HEK293T (cell line): ENCODE results near the gene CCNK.

Experiments used
- CTCF ChIA-PET: fragments of 350-600 bp; formaldehyde crosslinking; extraction: SDS; loops from one replicate; lab custom pipeline; 2021; ENCODE audit warnings: antibody characterized with exemption, inconsistent platforms; lab: Yijun Ruan, JAX
- POLR2A ChIA-PET: fragments of 350-600 bp; formaldehyde crosslinking; extraction: SDS; loops from one replicate; lab custom pipeline; 2020; ENCODE audit warnings: antibody characterized with exemption, inconsistent platforms; lab: Yijun Ruan, JAX
- DNase-seq: peaks from one replicate; pipeline ENCODE4 v3.0.0; 2012; ENCODE audit warnings: mixed read lengths; ENCODE audit errors: extremely low spot score
- ARNT ChIP-seq: fragments of 450-650 bp; IDR thresholded peaks from 2 replicates; pipeline ENCODE4 v1.6.1; 2017; ENCODE audit warnings: mild to moderate bottlenecking
- BHLHE40 ChIP-seq: fragments of 450-650 bp; IDR thresholded peaks from 2 replicates; pipeline ENCODE4 v1.6.1; 2016; ENCODE audit warnings: mild to moderate bottlenecking, moderate library complexity, borderline replicate concordance
- CTBP1 ChIP-seq: fragments of 450-650 bp; IDR thresholded peaks from 2 replicates; pipeline ENCODE4 v1.6.1; 2016; ENCODE audit warnings: borderline replicate concordance
- ELF4 ChIP-seq: fragments of 450-650 bp; IDR thresholded peaks from 2 replicates; pipeline ENCODE4 v1.6.1; 2017; ENCODE audit warnings: antibody characterized with exemption
- FOXA1 ChIP-seq: fragments of 450-650 bp; IDR thresholded peaks from 2 replicates; pipeline ENCODE4 v1.6.1; 2016; ENCODE audit warnings: mild to moderate bottlenecking
- FOXK2 ChIP-seq: fragments of 450-650 bp; IDR thresholded peaks from 2 replicates; pipeline ENCODE4 v1.6.1; 2016; ENCODE audit warnings: mild to moderate bottlenecking
- FOXM1 ChIP-seq: fragments of 450-650 bp; IDR thresholded peaks from 2 replicates; pipeline ENCODE4 v1.6.1; 2017; ENCODE audit warnings: mild to moderate bottlenecking, borderline replicate concordance
- HDGF ChIP-seq: fragments of 450-650 bp; IDR thresholded peaks from 2 replicates; pipeline ENCODE4 v1.6.1; 2017; ENCODE audit warnings: antibody characterized with exemption, borderline replicate concordance
- L3MBTL2 ChIP-seq: fragments of 450-650 bp; conservative IDR thresholded peaks from 2 replicates; pipeline ENCODE4 v1.6.1; 2016; ENCODE audit warnings: mild to moderate bottlenecking
- LEF1 ChIP-seq: fragments of 450-650 bp; IDR thresholded peaks from 2 replicates; pipeline ENCODE4 v1.6.1; 2017; ENCODE audit warnings: mild to moderate bottlenecking, borderline replicate concordance
- NFRKB ChIP-seq: fragments of 450-650 bp; IDR thresholded peaks from 2 replicates; pipeline ENCODE4 v1.6.1; 2016; ENCODE audit warnings: mild to moderate bottlenecking, moderate library complexity
- SP1 ChIP-seq: fragments of 450-650 bp; IDR thresholded peaks from 2 replicates; pipeline ENCODE4 v1.6.1; 2017
- SUZ12 ChIP-seq: fragments of 450-650 bp; IDR thresholded peaks from 2 replicates; pipeline ENCODE4 v1.6.1; 2016; ENCODE audit warnings: mild to moderate bottlenecking
- TARDBP ChIP-seq: fragments of 450-650 bp; IDR thresholded peaks from 2 replicates; pipeline ENCODE4 v1.6.1; 2016
- ZNF384 ChIP-seq: fragments of 450-650 bp; IDR thresholded peaks from 2 replicates; pipeline ENCODE4 v1.6.1; 2016
- TF ChIP-seq, protein P1 (sequence below): fragments of 450-650 bp; IDR thresholded peaks from 2 replicates; pipeline ENCODE4 v1.6.1; 2016

Gene CCNK

DNA sequence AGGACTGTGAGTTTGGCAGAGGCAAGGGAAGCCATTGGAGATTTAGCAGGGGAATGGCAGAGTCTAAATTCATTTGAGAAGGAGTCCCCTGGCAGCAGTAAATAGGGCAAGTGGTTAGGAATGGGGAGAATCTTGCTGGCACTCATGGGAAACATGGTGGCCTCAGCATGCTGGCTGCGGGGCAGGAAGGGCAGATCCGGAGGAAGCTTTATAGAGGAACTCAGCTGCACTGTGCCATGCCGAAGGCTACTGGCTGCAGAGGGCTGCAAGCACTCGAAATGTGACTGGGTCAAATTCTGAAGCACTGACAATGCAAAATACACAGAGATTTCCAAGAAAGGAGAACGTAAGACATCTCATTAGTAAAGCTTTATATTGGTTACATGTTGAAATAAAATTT is 23.9 kb downstream of the CCNK start:
- ChIA-PET CTCF (no interaction called here), POLR2A (no interaction called here)
- TF ChIP-seq NFRKB (no peak), FOXA1 (no peak), FOXK2 (no peak), ELF4 (no peak), L3MBTL2 (no peak), CTBP1 (no peak), BHLHE40 (no peak), ZNF384 (no peak), SUZ12 (no peak), FOXM1 (no peak), HDGF (no peak), LEF1 (no peak), ARNT (no peak), TARDBP (no peak), SP1 (no peak)
- TF ChIP-seq, protein P1, sequence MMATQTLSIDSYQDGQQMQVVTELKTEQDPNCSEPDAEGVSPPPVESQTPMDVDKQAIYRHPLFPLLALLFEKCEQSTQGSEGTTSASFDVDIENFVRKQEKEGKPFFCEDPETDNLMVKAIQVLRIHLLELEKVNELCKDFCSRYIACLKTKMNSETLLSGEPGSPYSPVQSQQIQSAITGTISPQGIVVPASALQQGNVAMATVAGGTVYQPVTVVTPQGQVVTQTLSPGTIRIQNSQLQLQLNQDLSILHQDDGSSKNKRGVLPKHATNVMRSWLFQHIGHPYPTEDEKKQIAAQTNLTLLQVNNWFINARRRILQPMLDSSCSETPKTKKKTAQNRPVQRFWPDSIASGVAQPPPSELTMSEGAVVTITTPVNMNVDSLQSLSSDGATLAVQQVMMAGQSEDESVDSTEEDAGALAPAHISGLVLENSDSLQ: no peak
- DNase-seq: no peak

DNA sequence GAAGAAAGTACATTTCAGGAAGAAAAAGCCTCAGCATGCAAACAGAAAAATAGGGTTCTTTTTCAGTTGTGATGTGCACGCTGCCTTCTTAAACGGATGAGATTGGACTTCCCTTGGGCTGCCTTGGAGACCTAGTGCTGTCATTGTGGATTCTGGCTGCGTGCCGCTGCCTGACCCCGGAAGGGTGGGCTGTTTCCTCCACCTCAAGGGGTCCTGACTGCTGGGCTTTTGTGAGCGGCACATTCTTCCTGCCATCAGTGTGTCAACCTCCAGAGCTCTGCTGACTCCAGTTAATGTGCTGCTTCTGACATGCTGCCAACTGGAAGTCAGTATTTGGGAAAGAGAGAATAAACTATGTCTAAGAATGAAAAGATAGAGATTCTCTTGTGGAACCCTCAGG is 25.1 kb downstream of the CCNK start:
- ChIA-PET POLR2A (no interaction called here), CTCF (no interaction called here)
- DNase-seq: no peak
- no peak for TF ChIP-seq SUZ12
- no peak for TF ChIP-seq CTBP1
- TF ChIP-seq FOXM1: no peak
- TF ChIP-seq NFRKB: no peak
- no peak for TF ChIP-seq ARNT
- TF ChIP-seq, protein P1: no peak

DNA sequence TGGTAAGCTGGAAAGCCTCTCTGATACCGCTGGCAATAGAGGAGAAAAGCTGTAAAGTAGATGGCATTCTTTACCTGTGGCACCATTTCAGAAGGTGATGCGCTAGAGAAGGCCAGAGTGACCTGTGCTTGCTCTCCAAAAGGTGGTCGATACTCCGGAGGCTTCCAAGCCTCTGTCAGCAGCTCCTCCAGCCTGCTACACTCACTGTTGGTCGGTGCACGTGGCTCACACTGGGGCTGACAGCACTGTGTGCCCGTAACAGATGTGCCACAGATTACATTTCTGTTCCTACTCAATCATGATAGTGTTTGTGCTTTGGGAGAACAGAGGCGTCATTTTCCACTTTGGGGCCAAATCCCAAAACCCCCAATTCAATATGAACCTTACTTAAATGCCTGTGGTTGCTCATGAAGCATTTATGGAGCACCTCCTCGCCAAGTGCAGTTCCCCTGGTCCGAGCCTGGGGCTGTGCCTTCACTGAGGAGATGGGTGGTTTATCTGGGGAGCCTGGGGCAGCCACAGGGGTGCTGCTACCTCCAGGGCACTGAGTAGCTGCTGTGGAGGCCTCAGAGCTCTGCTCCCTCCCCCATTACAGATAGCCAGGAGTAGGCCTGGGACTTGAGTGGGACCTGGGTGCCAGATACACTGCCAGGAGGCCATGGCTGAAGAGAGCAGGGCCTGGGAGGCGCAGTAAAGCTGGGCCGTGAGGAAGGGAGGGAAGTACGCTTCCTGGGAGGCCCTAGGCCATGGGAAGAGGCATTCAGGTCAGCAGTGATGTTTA is 26.8 kb downstream of the CCNK start:
- DNase-seq: no peak
- no peak for TF ChIP-seq FOXK2
- TF ChIP-seq ZNF384: no peak
- TF ChIP-seq NFRKB: no peak
- TF ChIP-seq FOXM1: no peak
- no peak for TF ChIP-seq LEF1
- TF ChIP-seq L3MBTL2: no peak
- no peak for TF ChIP-seq CTBP1
- TF ChIP-seq TARDBP: no peak
- TF ChIP-seq HDGF: no peak
- no peak for TF ChIP-seq SUZ12
- no peak for TF ChIP-seq FOXA1
- TF ChIP-seq ARNT: no peak
- TF ChIP-seq, protein P1: no peak
- no peak for TF ChIP-seq ELF4
- TF ChIP-seq BHLHE40: no peak
- TF ChIP-seq SP1: no peak
- ChIA-PET POLR2A (no interaction called here), CTCF (no interaction called here)

DNA sequence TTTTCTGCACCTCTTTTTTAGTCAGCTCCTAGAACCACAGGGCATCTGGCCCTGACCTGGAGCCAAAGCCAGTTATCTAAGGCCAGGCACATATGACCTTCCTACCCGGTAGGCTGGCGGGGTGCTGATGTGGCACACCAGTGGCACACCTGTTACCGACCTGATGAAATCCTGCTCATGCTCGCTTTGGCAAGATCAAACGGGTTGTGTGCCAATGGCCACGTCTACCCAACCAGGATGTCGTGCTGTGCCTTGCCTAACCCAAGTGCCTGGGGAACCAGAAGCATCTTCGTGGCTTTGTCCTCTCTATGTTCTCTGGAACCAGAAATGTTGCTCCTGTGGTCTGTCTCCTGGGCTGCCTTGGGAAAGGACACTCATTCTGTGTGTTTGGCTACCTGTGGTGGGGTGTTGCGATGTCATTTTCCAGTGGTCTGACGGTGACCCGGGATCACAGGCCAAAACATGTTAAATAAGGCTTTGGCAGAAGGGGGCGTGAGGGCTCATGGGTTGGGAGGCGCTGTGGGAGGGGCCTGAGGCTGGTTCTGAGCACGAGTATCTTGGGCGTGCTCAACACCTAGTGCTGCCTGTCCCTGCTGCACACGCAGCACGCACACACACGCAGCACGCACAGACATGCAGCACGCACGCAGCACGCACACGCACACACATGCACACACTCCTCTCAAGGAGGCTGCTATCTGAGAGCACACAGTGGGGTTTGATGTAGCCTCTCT is 27.9 kb downstream of the CCNK start:
- ChIA-PET CTCF (no interaction called here), POLR2A (no interaction called here)
- DNase-seq: peak; percentile 8
- TF ChIP-seq BHLHE40 (no peak), CTBP1 (no peak), ZNF384 (no peak), FOXA1 (no peak), TARDBP (no peak), LEF1 (no peak), ELF4 (no peak), FOXK2 (no peak), ARNT (no peak), SP1 (no peak), L3MBTL2 (no peak), SUZ12 (no peak), NFRKB (no peak), HDGF (no peak), FOXM1 (no peak)
- TF ChIP-seq, protein P1: no peak

DNA sequence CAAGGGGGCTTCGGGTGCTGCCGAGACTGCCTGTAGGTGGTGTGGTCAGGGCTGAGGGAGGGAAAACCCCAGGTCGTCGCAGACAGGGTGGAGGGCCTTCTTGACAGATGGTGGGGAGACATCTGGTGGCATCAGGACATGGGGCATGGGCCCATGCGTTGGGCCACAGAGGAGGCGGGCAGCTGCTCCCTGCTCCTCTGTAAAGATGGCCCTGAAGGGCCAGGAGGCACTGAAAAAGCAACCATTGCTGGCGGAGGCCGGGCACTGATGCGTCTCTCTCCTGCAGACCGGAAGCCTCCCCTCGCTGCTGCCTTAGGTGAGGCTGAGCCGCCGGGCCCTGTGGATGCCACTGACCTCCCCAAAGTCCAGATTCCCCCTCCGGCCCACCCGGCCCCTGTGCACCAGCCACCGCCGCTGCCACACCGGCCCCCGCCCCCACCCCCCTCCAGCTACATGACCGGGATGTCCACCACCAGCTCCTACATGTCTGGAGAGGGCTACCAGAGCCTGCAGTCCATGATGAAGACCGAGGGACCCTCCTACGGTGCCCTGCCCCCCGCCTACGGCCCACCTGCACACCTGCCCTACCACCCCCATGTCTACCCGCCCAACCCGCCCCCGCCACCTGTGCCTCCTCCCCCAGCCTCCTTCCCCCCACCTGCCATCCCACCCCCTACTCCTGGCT is 28.8 kb downstream of the CCNK start:
- TF ChIP-seq L3MBTL2 (no peak), FOXA1 (no peak), HDGF (no peak), SUZ12 (no peak)
- CTCF ChIA-PET: no interaction called here
- POLR2A ChIA-PET: no interaction called here
- DNase-seq: no peak
